HUES64 (cell line): ENCODE measurements around the gene DYTN.

Source experiments
- H3K27ac ChIP-seq: 2 replicates; pipeline ENCODE4 v1.7.0; 2013; ENCODE audit warnings: low read depth, low read length, inconsistent platforms
- H3K27me3 ChIP-seq: 2 replicates; pipeline ENCODE4 v1.6.1; 2013; ENCODE audit warnings: mild to moderate bottlenecking, low read length; ENCODE audit not compliant: insufficient read depth
- H3K36me3 ChIP-seq: 2 replicates; pipeline ENCODE4 v1.6.1; 2013; ENCODE audit warnings: mild to moderate bottlenecking, low read length; ENCODE audit not compliant: insufficient read depth
- H3K4me1 ChIP-seq: 2 replicates; pipeline ENCODE4 v1.6.1; 2013; ENCODE audit warnings: mild to moderate bottlenecking, low read length, moderate library complexity; ENCODE audit not compliant: insufficient read depth
- H3K4me3 ChIP-seq: 2 replicates; pipeline ENCODE4 v1.5.1; 2013; ENCODE audit warnings: mild to moderate bottlenecking, low read length, moderate library complexity
- H3K9ac ChIP-seq: 2 replicates; pipeline ENCODE4 v1.6.1; 2013; ENCODE audit warnings: mild to moderate bottlenecking, low read depth, low read length
- H3K9me3 ChIP-seq: 2 replicates; pipeline ENCODE4 v1.6.1; 2013; ENCODE audit warnings: low read depth, low read length; ENCODE audit not compliant: insufficient read depth
- WGBS: fragments of 150-250, 120-280 bp; methylation state at CpG from one replicate; pipeline ENCODE4 v1.1.7; 2013; ENCODE audit warnings: missing lambda C conversion rate; 5-methylcytosine and 5-hydroxymethylcytosine counted together

Gene DYTN

GRCh38 chr2:206642075-206643025 lies 75.8 kb downstream of the DYTN start, which contains the start of gene FAM237A:
Gene FAM237A, plus strand, starts transcription at chr2:206642487. Its CDS starts 1,750 bp downstream, at chr2:206644237.
- Histone ChIP-seq H3K4me3 (peak within 1 kb of the TSS; percentile 60), H3K4me1 (no peaks in the 10 kb centered on the region), H3K27me3 (peaks cover 63% of the 10 kb centered on the region), H3K9me3 (no peaks in the 10 kb centered on the region), H3K27ac (no peak within 1 kb of the TSS), H3K36me3 (no peaks in the 10 kb centered on the region), H3K9ac (no peak within 1 kb of the TSS)
- WGBS, result 2% methylated on average over 54 of the region's 56 CpGs

GRCh38 chr2:206641226-206641625 lies 77.0 kb downstream of the DYTN start:
- Histone ChIP-seq H3K27ac (no peak overlapping the region), H3K9me3 (no peaks in the 10 kb centered on the region), H3K36me3 (no peaks in the 10 kb centered on the region), H3K4me1 (no peaks in the 10 kb centered on the region), H3K4me3 (no peak overlapping the region; the same call in 1 of the 2 replicates), H3K27me3 (peaks cover 63% of the 10 kb centered on the region), H3K9ac (no peak overlapping the region)
- WGBS, result 55% methylated on average over 3 of the region's 3 CpGs

GRCh38 chr2:206639636-206640035 lies 78.6 kb downstream of the DYTN start:
- 43% methylated on average over 2 of the region's 2 CpGs for WGBS
- peaks cover 60% of the 10 kb centered on the region for H3K27me3 ChIP-seq

GRCh38 chr2:206635015-206635414 lies 83.2 kb downstream of the DYTN start:
- peaks cover 15% of the 10 kb centered on the region for H3K27me3 ChIP-seq
- H3K27ac ChIP-seq, result no peak overlapping the region
- H3K4me3 ChIP-seq, result no peak overlapping the region
- no peaks in the 10 kb centered on the region for H3K9me3 ChIP-seq
- WGBS, result 86% methylated on average over 1 of the region's 1 CpG
- no peaks in the 10 kb centered on the region for H3K36me3 ChIP-seq
- no peak overlapping the region for H3K9ac ChIP-seq
- no peaks in the 10 kb centered on the region for H3K4me1 ChIP-seq

More at GRCh38 chr2:206639636-206640035, 78.6 kb downstream of the DYTN start:
- Histone ChIP-seq H3K27ac (no peak overlapping the region), H3K9me3 (no peaks in the 10 kb centered on the region), H3K4me1 (no peaks in the 10 kb centered on the region), H3K36me3 (no peaks in the 10 kb centered on the region), H3K4me3 (no peak overlapping the region), H3K9ac (no peak overlapping the region)

- H3K36me3 ChIP-seq, result no peaks in the 10 kb centered on the region
- peaks cover 2% of the 10 kb centered on the region; the same call in 1 of the 2 replicates for H3K4me1 ChIP-seq
- H3K9me3 ChIP-seq, result no peaks in the 10 kb centered on the region
- 56% methylated on average over 3 of the region's 3 CpGs for WGBS
- H3K9ac ChIP-seq, result no peak overlapping the region
- no peaks in the 10 kb centered on the region for H3K27me3 ChIP-seq
- H3K27ac ChIP-seq, result no peak overlapping the region
- H3K4me3 ChIP-seq, result no peak overlapping the region
These were observed 86.9 kb downstream of the DYTN start for GRCh38 chr2:206631340-206631739.

GRCh38 chr2:206627632-206628031 lies 90.6 kb downstream of the DYTN start:
- Histone ChIP-seq H3K9ac (no peak overlapping the region), H3K36me3 (no peaks in the 10 kb centered on the region), H3K9me3 (no peaks in the 10 kb centered on the region), H3K27ac (no peak overlapping the region), H3K4me3 (no peak overlapping the region), H3K27me3 (no peaks in the 10 kb centered on the region), H3K4me1 (peaks cover 5% of the 10 kb centered on the region; the same call in 1 of the 2 replicates)

GRCh38 chr2:206626108-206626507 lies 92.1 kb downstream of the DYTN start:
- no peak overlapping the region for H3K9ac ChIP-seq
- H3K4me3 ChIP-seq, result no peak overlapping the region
- no peak overlapping the region for H3K27ac ChIP-seq
- no peaks in the 10 kb centered on the region for H3K9me3 ChIP-seq
- H3K4me1 ChIP-seq, result peaks cover 5% of the 10 kb centered on the region; the same call in 1 of the 2 replicates
- no peaks in the 10 kb centered on the region for H3K27me3 ChIP-seq
- WGBS, result 67% methylated on average over 2 of the region's 2 CpGs
- H3K36me3 ChIP-seq, result no peaks in the 10 kb centered on the region

- no peak overlapping the region for H3K9ac ChIP-seq
- no peaks in the 10 kb centered on the region for H3K27me3 ChIP-seq
- no peak overlapping the region for H3K4me3 ChIP-seq
- peaks cover 2% of the 10 kb centered on the region; the same call in 1 of the 2 replicates for H3K4me1 ChIP-seq
- no peak overlapping the region for H3K27ac ChIP-seq
- no peaks in the 10 kb centered on the region for H3K36me3 ChIP-seq
- no peaks in the 10 kb centered on the region for H3K9me3 ChIP-seq
- WGBS, result 91% methylated on average over 3 of the region's 3 CpGs
These were observed 99.2 kb downstream of the DYTN start for GRCh38 chr2:206619011-206619410.

- Histone ChIP-seq H3K27ac (no peak overlapping the region), H3K9ac (no peak overlapping the region), H3K36me3 (no peaks in the 10 kb centered on the region; the same call in 1 of the 2 replicates), H3K4me3 (no peak overlapping the region), H3K9me3 (no peaks in the 10 kb centered on the region), H3K27me3 (no peaks in the 10 kb centered on the region), H3K4me1 (peaks cover 14% of the 10 kb centered on the region; the same call in 1 of the 2 replicates)
- WGBS, result 80% methylated on average over 2 of the region's 2 CpGs
These were observed 102.0 kb downstream of the DYTN start for GRCh38 chr2:206616151-206616550.

- H3K4me1 ChIP-seq, result peaks cover 15% of the 10 kb centered on the region; the same call in 1 of the 2 replicates
- H3K4me3 ChIP-seq, result no peak overlapping the region
- no peaks in the 10 kb centered on the region for H3K27me3 ChIP-seq
- 78% methylated on average over 7 of the region's 7 CpGs for WGBS
- H3K36me3 ChIP-seq, result no peaks in the 10 kb centered on the region; the same call in 1 of the 2 replicates
- no peak overlapping the region for H3K9ac ChIP-seq
- no peaks in the 10 kb centered on the region for H3K9me3 ChIP-seq
- no peak overlapping the region for H3K27ac ChIP-seq
These were observed 102.6 kb downstream of the DYTN start for GRCh38 chr2:206615417-206616089.

- 91% methylated on average over 6 of the region's 6 CpGs for WGBS
- Histone ChIP-seq H3K27ac (no peak overlapping the region), H3K9ac (no peak overlapping the region), H3K4me1 (peaks cover 15% of the 10 kb centered on the region; the same call in 1 of the 2 replicates), H3K27me3 (no peaks in the 10 kb centered on the region), H3K9me3 (no peaks in the 10 kb centered on the region), H3K4me3 (no peak overlapping the region), H3K36me3 (no peaks in the 10 kb centered on the region; the same call in 1 of the 2 replicates)
These were observed 103.4 kb downstream of the DYTN start for GRCh38 chr2:206614811-206615210.
